Loucy (cell line): ENCODE measurements around the gene NHLH2.

Experiments
- H2AFZ ChIP-seq: fragments of 200-600 bp; sonication (generic); 2 replicates; pipeline ENCODE4 v1.6.0; 2016; ENCODE audit warnings: antibody characterized with exemption, mild to moderate bottlenecking, low read length, moderate library complexity
- H3F3A ChIP-seq: fragments of 200-600 bp; 2 replicates; pipeline ENCODE4 v1.6.0; 2016; ENCODE audit warnings: antibody characterized with exemption, low read depth, mild to moderate bottlenecking
- H3K27me3 ChIP-seq: fragments of 200-600 bp; sonication (generic); 2 replicates; pipeline ENCODE4 v1.6.1; 2014; ENCODE audit warnings: low read length, mild to moderate bottlenecking; ENCODE audit not compliant: insufficient read depth, poor library complexity, severe bottlenecking
- H3K36me3 ChIP-seq: fragments of 200-600 bp; sonication (generic); 2 replicates; pipeline ENCODE4 v1.6.1; 2016; ENCODE audit warnings: low read length; ENCODE audit not compliant: insufficient read depth
- H3K4me1 ChIP-seq: fragments of 200-600 bp; sonication (generic); 2 replicates; pipeline ENCODE4 v1.5.1; 2014; ENCODE audit warnings: low read length, mild to moderate bottlenecking; ENCODE audit not compliant: insufficient read depth, poor library complexity, severe bottlenecking
- H3K4me2 ChIP-seq: fragments of 200-600 bp; sonication (generic); 2 replicates; pipeline ENCODE4 v1.6.0; 2014; ENCODE audit warnings: antibody characterized with exemption, low read length, low read depth, mild to moderate bottlenecking; ENCODE audit not compliant: poor library complexity, severe bottlenecking
- H3K4me3 ChIP-seq: fragments of 200-600 bp; sonication (generic); 2 replicates; pipeline ENCODE4 v1.5.1; 2014; ENCODE audit warnings: low read length, mild to moderate bottlenecking, mixed read lengths; ENCODE audit not compliant: poor library complexity, severe bottlenecking
- H3K79me2 ChIP-seq: fragments of 200-600 bp; sonication (generic); 2 replicates; pipeline ENCODE4 v1.6.1; 2014; ENCODE audit warnings: low read length; ENCODE audit not compliant: insufficient read depth
- H3K9ac ChIP-seq: fragments of 200-600 bp; sonication (generic); 2 replicates; pipeline ENCODE4 v1.6.0; 2014; ENCODE audit warnings: mild to moderate bottlenecking, low read depth, low read length, moderate library complexity; ENCODE audit not compliant: poor library complexity, severe bottlenecking
- H3K9me2 ChIP-seq: fragments of 200-600 bp; sonication (generic); replicated peaks from 2 replicates; pipeline ENCODE4 v1.6.1; 2016; ENCODE audit warnings: low read depth, low read length, mixed read lengths
- H3K9me3 ChIP-seq: fragments of 200-600 bp; sonication (generic); 2 replicates; pipeline ENCODE4 v1.6.1; 2014; ENCODE audit warnings: mild to moderate bottlenecking, antibody characterized with exemption, low read length, low read depth; ENCODE audit not compliant: insufficient read depth
- H4K20me1 ChIP-seq: fragments of 200-600 bp; sonication (generic); 2 replicates; pipeline ENCODE4 v1.6.0; 2014; ENCODE audit warnings: antibody characterized with exemption, low read length, mild to moderate bottlenecking; ENCODE audit not compliant: insufficient read depth, poor library complexity, severe bottlenecking
- EZH2phosphoT487 ChIP-seq: fragments of 200-600 bp; IDR thresholded peaks from 2 replicates; pipeline ENCODE4 v1.6.1; 2018; ENCODE audit warnings: antibody characterized with exemption, mild to moderate bottlenecking, moderate library complexity, borderline replicate concordance
- TF ChIP-seq, protein P1 (sequence below): fragments of 200-600 bp; sonication (generic); conservative IDR thresholded peaks from 2 replicates; pipeline ENCODE4 v1.5.1; 2014; ENCODE audit warnings: mild to moderate bottlenecking, antibody characterized with exemption, low read length

NHLH2 gene

DNA sequence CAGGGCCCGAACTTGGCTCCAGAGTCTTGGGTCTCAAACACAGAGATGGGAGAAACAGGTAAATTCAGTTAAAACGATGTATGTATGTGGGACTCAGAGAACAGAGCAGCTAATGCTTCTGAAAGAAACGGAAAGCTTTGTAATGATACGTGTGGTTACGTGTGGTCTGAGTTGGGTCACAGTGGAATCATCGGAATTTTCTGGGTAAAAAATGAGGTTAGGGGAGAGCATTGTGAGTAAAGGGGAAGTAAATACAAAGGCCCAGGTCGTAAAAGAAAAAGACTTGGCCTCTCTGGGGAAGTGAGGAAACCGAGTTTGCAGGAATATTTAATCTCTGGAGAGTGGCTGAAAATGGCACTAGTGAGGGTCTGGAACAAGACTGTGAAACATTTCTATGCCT, 8.3 kb downstream of the NHLH2 start:
- Histone ChIP-seq H3K9me3 (no peaks in the 10 kb centered on the region), H3K79me2 (no peaks in the 10 kb centered on the region), H4K20me1 (no peaks in the 10 kb centered on the region)

DNA sequence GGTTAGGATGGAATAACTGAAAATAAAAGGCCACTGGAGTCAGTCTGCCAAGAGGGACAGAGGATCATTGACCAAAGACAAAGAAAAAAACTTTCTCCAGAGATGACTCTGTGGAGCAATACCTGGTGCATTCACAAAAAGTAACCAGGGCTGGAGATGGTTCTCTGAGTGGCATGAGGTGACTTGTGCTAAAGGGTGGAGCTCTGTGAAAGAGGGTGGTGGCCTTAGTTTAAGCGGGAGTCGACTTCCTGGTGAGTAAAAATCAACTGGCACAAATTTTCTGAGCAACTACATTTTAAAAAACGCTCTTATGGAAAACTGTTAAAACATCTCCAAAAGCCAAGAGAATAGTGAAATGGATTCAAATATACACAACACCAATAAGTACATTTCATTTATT, 10.0 kb downstream of the NHLH2 start:
- no peaks in the 10 kb centered on the region for H3K79me2 ChIP-seq
- H3K9ac ChIP-seq: no peak overlapping the region
- no peak overlapping the region for H3K4me2 ChIP-seq
- no peaks in the 10 kb centered on the region for H3K9me2 ChIP-seq
- no peaks in the 10 kb centered on the region for H3F3A ChIP-seq
- H3K36me3 ChIP-seq: no peaks in the 10 kb centered on the region
- H2AFZ ChIP-seq: peak overlapping the region; percentile 44; the same call in 1 of the 2 replicates
- H3K4me1 ChIP-seq: no peaks in the 10 kb centered on the region
- no peaks in the 10 kb centered on the region for H3K27me3 ChIP-seq
- H3K9me3 ChIP-seq: no peaks in the 10 kb centered on the region
- H4K20me1 ChIP-seq: no peaks in the 10 kb centered on the region
- TF ChIP-seq, protein P1, sequence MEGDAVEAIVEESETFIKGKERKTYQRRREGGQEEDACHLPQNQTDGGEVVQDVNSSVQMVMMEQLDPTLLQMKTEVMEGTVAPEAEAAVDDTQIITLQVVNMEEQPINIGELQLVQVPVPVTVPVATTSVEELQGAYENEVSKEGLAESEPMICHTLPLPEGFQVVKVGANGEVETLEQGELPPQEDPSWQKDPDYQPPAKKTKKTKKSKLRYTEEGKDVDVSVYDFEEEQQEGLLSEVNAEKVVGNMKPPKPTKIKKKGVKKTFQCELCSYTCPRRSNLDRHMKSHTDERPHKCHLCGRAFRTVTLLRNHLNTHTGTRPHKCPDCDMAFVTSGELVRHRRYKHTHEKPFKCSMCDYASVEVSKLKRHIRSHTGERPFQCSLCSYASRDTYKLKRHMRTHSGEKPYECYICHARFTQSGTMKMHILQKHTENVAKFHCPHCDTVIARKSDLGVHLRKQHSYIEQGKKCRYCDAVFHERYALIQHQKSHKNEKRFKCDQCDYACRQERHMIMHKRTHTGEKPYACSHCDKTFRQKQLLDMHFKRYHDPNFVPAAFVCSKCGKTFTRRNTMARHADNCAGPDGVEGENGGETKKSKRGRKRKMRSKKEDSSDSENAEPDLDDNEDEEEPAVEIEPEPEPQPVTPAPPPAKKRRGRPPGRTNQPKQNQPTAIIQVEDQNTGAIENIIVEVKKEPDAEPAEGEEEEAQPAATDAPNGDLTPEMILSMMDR: no peak
- no peak for TF ChIP-seq EZH2phosphoT487
- no peak overlapping the region for H3K4me3 ChIP-seq

More for the DNA sequence above, 8.3 kb downstream of the NHLH2 start:
- Histone ChIP-seq H3K4me2 (no peak overlapping the region), H3K9me2 (no peaks in the 10 kb centered on the region), H3K27me3 (no peaks in the 10 kb centered on the region), H3K4me1 (no peaks in the 10 kb centered on the region), H3K4me3 (no peak overlapping the region), H3K9ac (no peak overlapping the region), H2AFZ (no peak overlapping the region), H3F3A (no peaks in the 10 kb centered on the region), H3K36me3 (no peaks in the 10 kb centered on the region)
- no peak for TF ChIP-seq EZH2phosphoT487
- TF ChIP-seq, protein P1: no peak

DNA sequence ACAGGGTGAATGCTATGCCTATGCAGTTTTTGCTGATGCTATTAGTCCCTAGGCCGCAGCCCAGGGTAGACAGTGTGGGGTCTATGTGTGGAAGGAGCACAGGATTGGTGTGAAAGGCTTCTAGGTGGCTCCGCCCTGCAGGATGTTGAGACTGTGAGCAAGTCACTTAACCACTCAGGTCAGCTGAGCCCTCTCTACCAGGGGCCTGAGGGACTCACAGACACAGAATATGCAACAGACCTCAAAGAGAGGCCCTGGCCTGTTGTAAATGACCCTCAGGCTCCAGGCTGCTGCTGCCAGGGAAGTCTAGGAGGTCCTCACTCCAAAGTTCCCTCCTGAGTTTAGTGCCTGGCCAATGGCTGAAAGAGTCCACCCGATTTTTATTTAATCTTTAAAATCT, 11.0 kb downstream of the NHLH2 start:
- H3K9ac ChIP-seq: no peak overlapping the region
- no peaks in the 10 kb centered on the region for H3K4me1 ChIP-seq
- no peak for TF ChIP-seq EZH2phosphoT487
- TF ChIP-seq, protein P1: no peak
- no peaks in the 10 kb centered on the region for H3K79me2 ChIP-seq
- H3K9me3 ChIP-seq: no peaks in the 10 kb centered on the region
- H4K20me1 ChIP-seq: no peaks in the 10 kb centered on the region
- no peaks in the 10 kb centered on the region for H3F3A ChIP-seq
- no peaks in the 10 kb centered on the region for H3K27me3 ChIP-seq
- no peak overlapping the region for H2AFZ ChIP-seq
- H3K4me3 ChIP-seq: no peak overlapping the region
- no peaks in the 10 kb centered on the region for H3K9me2 ChIP-seq
- no peaks in the 10 kb centered on the region for H3K36me3 ChIP-seq
- no peak overlapping the region for H3K4me2 ChIP-seq
